GM23338 (cell line): ENCODE results near the gene SLC66A2. TPM values are rescaled to one million over a fixed set of nuclear protein-coding genes. Genes with fewer than 3 reads are reported as not detected.

Experiments used
- ATAC-seq: fragments of 200-7000 bp; cut with Tn5 transposase; 3 replicates; pipeline ENCODE4 v1.9.1; 2020
- DNase-seq: peaks from one replicate; pipeline ENCODE4 v3.0.0-alpha.2; 2015; ENCODE audit warnings: low spot score
- H2AFZ ChIP-seq: fragments of 200-600 bp; sonication (generic); 2 replicates; pipeline ENCODE4 v1.8.0; 2016; ENCODE audit warnings: antibody characterized with exemption, mild to moderate bottlenecking, moderate library complexity
- H3F3A ChIP-seq: fragments of 200-600 bp; sonication (generic); replicated peaks from 2 replicates; pipeline ENCODE4 v1.8.0; 2017; ENCODE audit warnings: antibody characterized with exemption, mixed run types, low read depth
- H3K27ac ChIP-seq: fragments of 200-600 bp; sonication (generic); 2 replicates; pipeline ENCODE4 v1.6.1; 2016; ENCODE audit warnings: low read depth
- H3K27me3 ChIP-seq: fragments of 200-600 bp; sonication (generic); 2 replicates; pipeline ENCODE4 v1.8.0; 2016; ENCODE audit warnings: mild to moderate bottlenecking, mixed run types, moderate library complexity; ENCODE audit not compliant: insufficient read depth
- H3K36me3 ChIP-seq: fragments of 200-600 bp; sonication (generic); 2 replicates; pipeline ENCODE4 v1.8.0; 2016; ENCODE audit warnings: mild to moderate bottlenecking; ENCODE audit not compliant: insufficient read depth
- H3K4me1 ChIP-seq: fragments of 200-600 bp; sonication (generic); 2 replicates; pipeline ENCODE4 v1.8.0; 2016; ENCODE audit warnings: mild to moderate bottlenecking, moderate library complexity; ENCODE audit not compliant: insufficient read depth
- H3K4me2 ChIP-seq: fragments of 200-600 bp; sonication (generic); 2 replicates; pipeline ENCODE4 v1.7.1; 2017; ENCODE audit warnings: mixed run types
- H3K4me3 ChIP-seq: fragments of 200-600 bp; sonication (generic); 2 replicates; pipeline ENCODE4 v1.6.1; 2016; ENCODE audit warnings: mixed run types
- H3K79me2 ChIP-seq: fragments of 200-600 bp; sonication (generic); replicated peaks from 2 replicates; pipeline ENCODE4 v1.8.0; 2017; ENCODE audit warnings: mild to moderate bottlenecking; ENCODE audit not compliant: insufficient read depth
- H3K9me2 ChIP-seq: fragments of 200-600 bp; sonication (generic); 2 replicates; pipeline ENCODE4 v1.8.0; 2017; ENCODE audit not compliant: insufficient read depth
- H4K20me1 ChIP-seq: fragments of 200-600 bp; sonication (generic); replicated peaks from 2 replicates; pipeline ENCODE4 v1.8.0; 2017; ENCODE audit warnings: mild to moderate bottlenecking; ENCODE audit not compliant: insufficient read depth
- H3K27ac Mint-ChIP-seq: 2 replicates; pipeline ENCODE4 v1.8.0; 2020; ENCODE audit warnings: inconsistent platforms, mild to moderate bottlenecking, moderate library complexity, mixed read lengths
- H3K27me3 Mint-ChIP-seq: 3 replicates; pipeline ENCODE4 v1.8.0; 2022; ENCODE audit warnings: low read depth, mild to moderate bottlenecking, moderate library complexity, mixed read lengths, inconsistent platforms; ENCODE audit not compliant: insufficient read depth, poor library complexity
- H3K36me3 Mint-ChIP-seq: 3 replicates; pipeline ENCODE4 v1.8.0; 2021; ENCODE audit warnings: low read depth, mild to moderate bottlenecking, inconsistent platforms, moderate library complexity, mixed read lengths
- H3K4me1 Mint-ChIP-seq: 3 replicates; pipeline ENCODE4 v1.8.0; 2020; ENCODE audit warnings: mild to moderate bottlenecking, inconsistent platforms, mixed read lengths
- H3K4me3 Mint-ChIP-seq: 3 replicates; pipeline ENCODE4 v1.8.0; 2021; ENCODE audit warnings: moderate library complexity, mild to moderate bottlenecking, inconsistent platforms, mixed read lengths
- H3K9me3 Mint-ChIP-seq: 3 replicates; pipeline ENCODE4 v1.8.0; 2020; ENCODE audit warnings: moderate library complexity, mild to moderate bottlenecking, inconsistent platforms, mixed read lengths
- CREB1 ChIP-seq: fragments of 250-450 bp; sonication (Bioruptor Pico); IDR thresholded peaks from 2 replicates; pipeline ENCODE4 v1.5.0; 2020; ENCODE audit warnings: low read depth, mild to moderate bottlenecking, moderate library complexity
- CTCF ChIP-seq, 2 experiments: fragments of 200-600 bp in 1 of 2; sonication (generic) in 1 of 2; conservative IDR thresholded peaks; 2 replicates each; pipeline versions ENCODE4 v1.5.1 to v1.6.1; 2016 to 2017; ENCODE audit warnings: antibody characterized with exemption in 2 of 2, low read depth in 2 of 2, mild to moderate bottlenecking in 2 of 2, moderate library complexity in 1 of 2
- ETS1 ChIP-seq: IDR thresholded peaks from 2 replicates; pipeline ENCODE4 v1.6.1; 2016; ENCODE audit warnings: antibody characterized with exemption
- EZH2 ChIP-seq: fragments of 200-600 bp; sonication (generic); IDR thresholded peaks from one replicate; pipeline ENCODE4 v1.8.0; 2017; ENCODE audit warnings: antibody characterized with exemption, mild to moderate bottlenecking, low read depth; ENCODE audit not compliant: unreplicated experiment
- EZH2phosphoT487 ChIP-seq: fragments of 200-600 bp; sonication (generic); IDR thresholded peaks from one replicate; pipeline ENCODE4 v1.8.1; 2018; ENCODE audit warnings: antibody characterized with exemption; ENCODE audit not compliant: unreplicated experiment
- JUNB ChIP-seq: IDR thresholded peaks from one replicate; pipeline ENCODE4 v1.6.1; 2016; ENCODE audit warnings: antibody characterized with exemption; ENCODE audit not compliant: unreplicated experiment
- POLR2AphosphoS5 ChIP-seq: IDR thresholded peaks from 2 replicates; pipeline ENCODE4 v1.6.1; 2016; ENCODE audit warnings: antibody characterized with exemption, low read depth
- REST ChIP-seq: IDR thresholded peaks from one replicate; pipeline ENCODE4 v1.6.1; 2018; ENCODE audit warnings: antibody characterized with exemption; ENCODE audit not compliant: unreplicated experiment
- STAT1 ChIP-seq: IDR thresholded peaks from one replicate; pipeline ENCODE4 v1.6.1; 2016; ENCODE audit warnings: antibody characterized with exemption; ENCODE audit not compliant: unreplicated experiment
- polyA plus RNA-seq: library from polyadenylated mRNA; unstranded; fragments of >200 nt; fragmentation: Nextera tagmentation; extraction: Ambion mirVana; gene quantifications from 2 replicates; pipeline ENCODE4 v1.2.1, GENCODE V29; 2016
- total RNA-seq: library from RNA; depleted of rRNA; stranded (reverse); fragments of >200 nt; shearing (Covaris generic); gene quantifications from 2 replicates; pipeline ENCODE4 v1.2.3, GENCODE V29; 2014

Gene SLC66A2
- total and polyA plus RNA-seq, 2 experiments from 2014 or later, result 4.0 to 18.1 TPM

GRCh38 chr18:79939096-79939495, 12.4 kb downstream of the SLC66A2 start:
- H3K9me2 ChIP-seq, result no peaks in the 10 kb centered on the region

More at GRCh38 chr18:79939096-79939495, 12.4 kb downstream of the SLC66A2 start:
- Histone ChIP-seq H3K27me3 (no peaks in the 10 kb centered on the region), H4K20me1 (peaks cover 8% of the 10 kb centered on the region), H3K4me2 (no peak overlapping the region), H3K27ac (no peak overlapping the region), H3K36me3 (no peaks in the 10 kb centered on the region), H3K4me3 (no peak overlapping the region), H3K79me2 (0 out of 2 replicates have a peak, but pooled peaks cover 5% of the 10 kb centered on the region), H3K4me1 (0 out of 2 replicates have a peak, but pooled peaks cover under 1% of the 10 kb centered on the region), H3F3A (no peaks in the 10 kb centered on the region), H2AFZ (no peak overlapping the region)
- Mint-ChIP-seq H3K27ac (no peak overlapping the region), H3K36me3 (peaks cover 2% of the 10 kb centered on the region; the same call in 2 of the 3 replicates), H3K4me3 (no peak overlapping the region), H3K27me3 (peaks cover 2% of the 10 kb centered on the region), H3K9me3 (no peaks in the 10 kb centered on the region), H3K4me1 (peaks cover 1% of the 10 kb centered on the region; the same call in 2 of the 3 replicates)
- ATAC-seq, result no peak
- TF ChIP-seq REST (no peak), ETS1 (no peak), JUNB (no peak), CREB1 (CRISPR knock-in tag) (no peak), EZH2 (no peak), STAT1 (no peak), CTCF (conservative IDR thresholded peaks at IDR 0.05; ENCODE audit: low read depth in 2 of 2) (no peak), POLR2AphosphoS5 (no peak), EZH2phosphoT487 (no peak)
- DNase-seq, result no peak
